IPS DF 6.9 (cell line): ENCODE measurements around the gene ERC2.

Source experiments
- DNase-seq: peaks from one replicate; pipeline ENCODE4 v3.0.0-alpha.2; 2013; ENCODE audit warnings: low read depth, low spot score
- H3K27ac ChIP-seq: one replicate; pipeline ENCODE4 v1.5.1; 2013; ENCODE audit warnings: low read length, control low read depth
- H3K27me3 ChIP-seq: 2 replicates; pipeline ENCODE4 v1.6.1; 2013; ENCODE audit warnings: mild to moderate bottlenecking, low read length; ENCODE audit not compliant: control insufficient read depth, insufficient read depth
- H3K36me3 ChIP-seq: 2 replicates; pipeline ENCODE4 v1.6.1; 2013; ENCODE audit warnings: low read length; ENCODE audit not compliant: control insufficient read depth, insufficient read depth
- H3K4me1 ChIP-seq: 2 replicates; pipeline ENCODE4 v1.6.1; 2013; ENCODE audit warnings: low read length; ENCODE audit not compliant: control insufficient read depth, insufficient read depth
- H3K4me3 ChIP-seq: 2 replicates; pipeline ENCODE4 v1.5.1; 2013; ENCODE audit warnings: mild to moderate bottlenecking, low read length
- H3K9me3 ChIP-seq: 2 replicates; pipeline ENCODE4 v1.6.1; 2013; ENCODE audit warnings: low read length, inconsistent platforms; ENCODE audit not compliant: control insufficient read depth, insufficient read depth
- WGBS: extraction: QIAGEN DNeasy Blood & Tissue Kit; methylation state at CpG from one replicate; pipeline ENCODE4 v1.1.7; 2013; ENCODE audit warnings: mixed read lengths, missing lambda C conversion rate; ENCODE audit not compliant: insufficient read length, insufficient coverage; 5-methylcytosine and 5-hydroxymethylcytosine counted together

ERC2 gene

GRCh38 chr3:55709411-55710012 is 758.8 kb downstream of the ERC2 start:
- H3K9me3 ChIP-seq = no peaks in the 10 kb centered on the region
- no CpG with 5 or more reads among the region's 8 CpGs for WGBS
- no peak overlapping the region for H3K27ac ChIP-seq
- no peaks in the 10 kb centered on the region for H3K36me3 ChIP-seq
- H3K4me1 ChIP-seq = 0 out of 2 replicates have a peak, but pooled peaks cover 2% of the 10 kb centered on the region
- no peak for DNase-seq
- H3K27me3 ChIP-seq = no peaks in the 10 kb centered on the region
- H3K4me3 ChIP-seq = no peak overlapping the region

- WGBS = no CpG with 5 or more reads among the region's 7 CpGs
- Histone ChIP-seq H3K36me3 (no peaks in the 10 kb centered on the region), H3K4me1 (0 out of 2 replicates have a peak, but pooled peaks cover 2% of the 10 kb centered on the region), H3K27ac (no peak overlapping the region), H3K27me3 (no peaks in the 10 kb centered on the region), H3K9me3 (no peaks in the 10 kb centered on the region), H3K4me3 (no peak overlapping the region)
- DNase-seq = no peak
These were observed 759.3 kb downstream of the ERC2 start for GRCh38 chr3:55708921-55709320.

DNA sequence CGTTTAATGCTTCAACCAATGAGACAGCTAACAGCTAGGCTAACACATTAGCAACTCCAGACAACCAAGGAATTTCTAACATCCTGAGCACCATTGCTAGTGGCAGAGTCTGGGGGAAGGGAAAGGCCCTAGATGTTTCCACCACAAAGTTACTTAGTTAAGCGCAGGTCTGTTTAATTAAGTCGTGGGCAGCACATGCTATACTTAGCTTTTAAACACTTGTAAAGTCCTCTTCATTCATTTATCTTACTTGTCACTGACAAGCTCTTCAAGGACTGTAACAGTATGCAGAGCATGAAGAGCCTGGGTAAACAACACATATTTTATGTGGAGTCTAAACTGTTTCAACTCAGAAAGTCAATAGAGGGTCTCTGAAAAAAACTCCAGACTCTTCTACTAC is 760.0 kb downstream of the ERC2 start:
- 0 out of 2 replicates have a peak, but pooled peaks cover 2% of the 10 kb centered on the region for H3K4me1 ChIP-seq
- H3K4me3 ChIP-seq = no peak overlapping the region
- H3K36me3 ChIP-seq = no peaks in the 10 kb centered on the region
- H3K27ac ChIP-seq = no peak overlapping the region
- no peaks in the 10 kb centered on the region for H3K9me3 ChIP-seq
- H3K27me3 ChIP-seq = no peaks in the 10 kb centered on the region
- no CpG with 5 or more reads among the region's 3 CpGs for WGBS
- DNase-seq = no peak

DNA sequence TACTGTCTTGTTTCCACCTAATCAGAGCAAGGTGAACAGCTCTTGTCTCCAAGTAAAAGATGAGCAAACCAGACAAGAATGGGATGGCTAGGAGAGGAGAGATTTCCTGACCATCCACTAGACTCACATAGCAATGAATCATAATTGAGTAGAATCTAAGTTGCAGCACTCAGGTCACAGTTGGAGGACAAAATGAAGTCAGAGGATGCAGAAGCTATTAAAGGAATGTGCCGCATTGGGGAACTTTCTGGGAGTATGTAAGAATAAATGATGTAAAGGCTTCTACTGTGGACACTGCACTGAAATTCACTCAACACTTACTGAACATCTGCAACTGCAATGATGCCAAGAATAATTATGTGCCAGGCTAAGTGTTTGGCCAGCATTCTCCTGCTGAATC is 763.7 kb downstream of the ERC2 start:
- no peak overlapping the region for H3K27ac ChIP-seq
- no CpG with 5 or more reads among the region's 1 CpG for WGBS
- DNase-seq = no peak
- peaks cover 3% of the 10 kb centered on the region; the same call in 1 of the 2 replicates for H3K4me1 ChIP-seq
- H3K4me3 ChIP-seq = no peak overlapping the region
- no peaks in the 10 kb centered on the region for H3K36me3 ChIP-seq
- no peaks in the 10 kb centered on the region for H3K9me3 ChIP-seq
- H3K27me3 ChIP-seq = no peaks in the 10 kb centered on the region

- no CpG with 5 or more reads among the region's 6 CpGs for WGBS
- Histone ChIP-seq H3K4me3 (no peak overlapping the region), H3K9me3 (no peaks in the 10 kb centered on the region), H3K4me1 (peaks cover 5% of the 10 kb centered on the region; the same call in 1 of the 2 replicates), H3K36me3 (no peaks in the 10 kb centered on the region), H3K27ac (no peak overlapping the region), H3K27me3 (no peaks in the 10 kb centered on the region)
- no peak for DNase-seq
These were observed 765.4 kb downstream of the ERC2 start for GRCh38 chr3:55702822-55703221.

- WGBS = no CpG with 5 or more reads among the region's 3 CpGs
- H3K27me3 ChIP-seq = no peaks in the 10 kb centered on the region
- H3K36me3 ChIP-seq = no peaks in the 10 kb centered on the region
- H3K9me3 ChIP-seq = no peaks in the 10 kb centered on the region
- H3K4me3 ChIP-seq = no peak overlapping the region
- H3K4me1 ChIP-seq = peaks cover 5% of the 10 kb centered on the region; the same call in 1 of the 2 replicates
- no peak overlapping the region for H3K27ac ChIP-seq
- DNase-seq = no peak
These were observed 766.3 kb downstream of the ERC2 start for GRCh38 chr3:55701997-55702396.

DNA sequence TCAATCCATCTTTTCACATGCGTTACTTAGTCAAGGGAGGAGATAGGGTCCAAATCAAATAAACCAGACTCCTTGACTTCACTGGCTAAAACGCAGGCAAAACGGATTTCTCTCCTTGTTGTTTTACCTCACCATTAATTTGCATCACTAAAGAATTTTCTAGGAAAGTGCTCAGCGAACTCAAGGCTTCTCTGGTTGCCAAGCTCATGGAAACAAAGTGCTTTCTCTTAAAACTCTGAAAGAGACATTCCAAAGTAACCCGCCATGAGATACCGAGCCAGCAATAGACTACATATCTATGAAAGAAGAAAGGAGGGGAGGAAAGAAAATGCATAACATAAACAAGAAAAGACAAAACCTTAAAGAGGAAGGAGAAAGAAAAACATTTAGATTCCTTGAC is 769.4 kb downstream of the ERC2 start:
- DNase-seq = no peak
- H3K27me3 ChIP-seq = no peaks in the 10 kb centered on the region
- H3K4me3 ChIP-seq = no peak overlapping the region
- H3K36me3 ChIP-seq = no peaks in the 10 kb centered on the region
- H3K4me1 ChIP-seq = peaks cover 5% of the 10 kb centered on the region; the same call in 1 of the 2 replicates
- H3K9me3 ChIP-seq = no peaks in the 10 kb centered on the region
- no CpG with 5 or more reads among the region's 6 CpGs for WGBS
- no peak overlapping the region for H3K27ac ChIP-seq

- no peak for DNase-seq
- WGBS = no CpG with 5 or more reads among the region's 4 CpGs
- H3K4me1 ChIP-seq = peaks cover 5% of the 10 kb centered on the region; the same call in 1 of the 2 replicates
- no peaks in the 10 kb centered on the region for H3K27me3 ChIP-seq
- no peak overlapping the region for H3K4me3 ChIP-seq
- H3K9me3 ChIP-seq = no peaks in the 10 kb centered on the region
- H3K27ac ChIP-seq = no peak overlapping the region
- H3K36me3 ChIP-seq = no peaks in the 10 kb centered on the region
These were observed 770.9 kb downstream of the ERC2 start for GRCh38 chr3:55697177-55697865.

- WGBS = no CpG with 5 or more reads among the region's 2 CpGs
- H3K27me3 ChIP-seq = no peaks in the 10 kb centered on the region
- no peak overlapping the region for H3K27ac ChIP-seq
- no peaks in the 10 kb centered on the region for H3K9me3 ChIP-seq
- H3K36me3 ChIP-seq = no peaks in the 10 kb centered on the region
- no peak overlapping the region for H3K4me3 ChIP-seq
- DNase-seq = no peak
- peaks cover 2% of the 10 kb centered on the region; the same call in 1 of the 2 replicates for H3K4me1 ChIP-seq
These were observed 775.2 kb downstream of the ERC2 start for GRCh38 chr3:55692957-55693558.

- no peak overlapping the region for H3K27ac ChIP-seq
- DNase-seq = no peak
- H3K9me3 ChIP-seq = no peaks in the 10 kb centered on the region
- no peak overlapping the region for H3K4me3 ChIP-seq
- no CpG with 5 or more reads among the region's 1 CpG for WGBS
- no peaks in the 10 kb centered on the region for H3K27me3 ChIP-seq
- H3K36me3 ChIP-seq = no peaks in the 10 kb centered on the region
- H3K4me1 ChIP-seq = peaks cover 2% of the 10 kb centered on the region; the same call in 1 of the 2 replicates
These were observed 775.8 kb downstream of the ERC2 start for GRCh38 chr3:55692295-55692956.
